ENCODE data around the gene PHLPP1.

- TF ChIP-seq BRD4 (CRISPR knock-in tag; IDR thresholded peaks at IDR 0.05) (no peak), ZNF780A (CRISPR knock-in tag; IDR thresholded peaks at IDR 0.05) (no peak), YY1 (IDR thresholded peaks at IDR 0.05; ENCODE audit: insufficient read depth, insufficient replicate concordance, low read depth, low read length) (no peak)
Measured at GRCh38 chr18:62715436-62715758, at the start of gene PHLPP1.
